Aorta (tissue), 5 donors: ENCODE results near the gene NAXD. TPM values are rescaled to one million over a fixed set of nuclear protein-coding genes. Genes with fewer than 3 reads are reported as not detected.

ENCODE experiments used
- ATAC-seq: fragments of 200-7000 bp; cut with Tn5 transposase; one replicate; pipeline ENCODE4 v1.9.1; 2022; ENCODE audit warnings: moderate library complexity; ENCODE audit not compliant: low FRiP score
- DNase-seq, 2 donors: peaks; one replicate each; pipeline ENCODE4 v3.0.0-alpha.2; 2020
- H3K27ac ChIP-seq, 2 donors: one replicate each; pipeline ENCODE4 v1.5.1; 2013; ENCODE audit warnings: low read length in 2 of 2, mild to moderate bottlenecking in 2 of 2, moderate library complexity in 2 of 2, control low read depth in 1 of 2, inconsistent platforms in 1 of 2, low read depth in 1 of 2
- H3K27me3 ChIP-seq, 2 donors: one replicate each; pipeline ENCODE4 v1.6.1; 2013; ENCODE audit warnings: control low read depth in 1 of 2, low read length in 1 of 2, mild to moderate bottlenecking in 1 of 2, moderate library complexity in 1 of 2; ENCODE audit not compliant: insufficient read depth in 2 of 2, control insufficient read depth in 1 of 2
- H3K36me3 ChIP-seq, 2 donors: one replicate each; pipeline ENCODE4 v1.6.1; 2013; ENCODE audit warnings: control low read depth in 1 of 2, low read length in 1 of 2, mild to moderate bottlenecking in 1 of 2; ENCODE audit not compliant: insufficient read depth in 2 of 2, control insufficient read depth in 1 of 2
- H3K4me1 ChIP-seq, 2 donors: one replicate each; pipeline ENCODE4 v1.6.1; 2013; ENCODE audit warnings: low read length in 2 of 2, control low read depth in 1 of 2, mild to moderate bottlenecking in 1 of 2, moderate library complexity in 1 of 2; ENCODE audit not compliant: insufficient read depth in 2 of 2, control insufficient read depth in 1 of 2
- H3K4me3 ChIP-seq, 2 donors: one replicate each; pipeline ENCODE4 v1.5.1; 2013; ENCODE audit warnings: low read length in 2 of 2, control low read depth in 1 of 2, mild to moderate bottlenecking in 1 of 2
- H3K9me3 ChIP-seq: one replicate; pipeline ENCODE4 v1.6.1; 2013; ENCODE audit warnings: mild to moderate bottlenecking, low read length; ENCODE audit not compliant: control insufficient read depth
- WGBS, 2 donors: extraction: QIAGEN DNeasy Blood & Tissue Kit; methylation state at CpG; one replicate each; pipeline ENCODE4 v1.1.7; 2013; 5-methylcytosine and 5-hydroxymethylcytosine counted together
- intact Hi-C, 2 donors: fragments of 100-400 bp; cut with DNase I; formaldehyde crosslinking; loops; one replicate each; pipeline versions ENCODE4 v1.14.2 to v1.15.0; 2022
- polyA plus RNA-seq, 2 donors: library from polyadenylated mRNA; stranded (reverse); fragments of 200-250 nt; gene quantifications; one replicate each; pipeline ENCODE4 v1.2.3, GENCODE V29; 2013
- total RNA-seq, 2 donors: library from RNA; stranded (reverse); fragmentation: NEBNext Ultra II Directional; extraction: Animal tissue kit (Norgen Biotek cat#: 25700); gene quantifications; one replicate each; pipeline ENCODE4 v1.2.1, GENCODE V29; 2021
- donor health status: healthy with polysubstance abuse.
- donor health status: Bipolar disorder and iron deficiency.
- donor health status: DM: no; HTN: no; CAD: no.
- donor health status: DM: no; HTN: no; CAD: no.
- donor health status: DM: yes; HTN: yes; CAD: no.

The NAXD gene
- total and polyA plus RNA-seq, 4 donors, result 20.7 to 47.0 (median 25.8) TPM

- Histone ChIP-seq H3K9me3 (no peaks in the 10 kb centered on the region), H3K27me3 (no peaks in the 10 kb centered on the region), H3K27ac (no peak overlapping the region), H3K36me3 (peaks cover 0 to 4% of the 10 kb centered on the region in 2 donors), H3K4me1 (no peaks in the 10 kb centered on the region), H3K4me3 (no peak overlapping the region)
- no peak for DNase-seq
- no peak for ATAC-seq
- WGBS, 2 donors, result 89 to 90% methylated on average over 8 of the region's 8 CpGs
- intact Hi-C loops, result no loop called here
Observed at GRCh38 chr13:110684388-110685056, 69.2 kb downstream of the NAXD start.

DNA sequence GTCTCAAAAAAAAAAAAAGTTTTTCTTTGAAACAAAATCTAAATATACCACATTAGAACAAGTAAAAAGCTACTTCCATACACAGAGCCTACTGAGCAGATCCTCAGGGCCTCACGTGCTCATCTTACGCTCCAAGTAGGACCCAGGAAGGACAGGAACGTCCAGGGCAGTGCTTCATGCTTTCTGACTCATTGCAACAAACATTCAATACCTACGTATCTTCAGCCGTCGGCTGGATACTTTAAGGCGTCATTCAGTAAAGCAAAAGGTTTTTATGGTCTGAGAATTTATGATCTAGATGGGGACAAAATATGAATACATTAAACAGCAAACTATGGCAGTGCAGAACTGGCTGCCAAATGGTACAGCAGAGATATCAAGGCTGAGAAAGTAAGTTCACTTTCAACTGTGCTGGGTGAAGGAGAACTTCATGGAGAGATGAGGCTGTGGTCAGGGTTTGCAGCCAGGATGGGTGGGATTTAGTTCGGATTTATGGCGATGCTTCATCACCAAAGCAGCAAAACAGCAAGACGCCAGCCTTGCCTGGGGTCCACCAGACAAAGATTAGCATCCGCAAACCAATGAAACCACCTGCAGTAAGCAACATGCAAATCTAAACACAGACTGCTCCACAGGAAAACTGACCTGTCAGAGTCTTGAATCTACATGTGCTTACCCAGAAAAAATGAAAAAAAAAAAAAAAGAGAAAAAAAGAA lies 70.1 kb downstream of the NAXD start:
- Histone ChIP-seq H3K4me1 (no peaks in the 10 kb centered on the region), H3K36me3 (peaks cover 0 to 4% of the 10 kb centered on the region in 2 donors), H3K9me3 (no peaks in the 10 kb centered on the region), H3K4me3 (no peak overlapping the region), H3K27me3 (no peaks in the 10 kb centered on the region), H3K27ac (no peak overlapping the region)
- DNase-seq, result no peak
- ATAC-seq, result no peak
- intact Hi-C loops, result no loop called here
- 68 to 71% methylated on average over 11 of the region's 11 CpGs for WGBS, 2 donors

DNA sequence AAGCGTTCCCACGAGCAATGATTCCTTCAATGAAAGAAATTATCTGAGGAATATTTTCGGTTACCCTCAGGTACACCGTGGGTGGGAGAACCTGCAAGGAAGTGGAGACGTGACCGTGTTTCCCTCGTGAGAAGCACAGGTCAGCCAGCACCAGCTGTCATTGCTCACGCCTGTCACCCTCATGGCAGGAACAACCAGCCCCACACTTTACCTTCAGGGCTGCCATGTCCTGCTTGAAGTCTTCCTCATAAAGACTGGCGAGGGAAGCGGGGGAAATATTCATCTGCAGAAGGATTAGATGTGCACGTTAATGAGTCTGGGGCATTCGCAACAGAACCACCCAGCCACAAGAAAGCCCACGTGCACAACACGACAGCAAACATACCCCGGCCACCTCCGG lies 72.4 kb downstream of the NAXD start:
- Histone ChIP-seq H3K9me3 (no peaks in the 10 kb centered on the region), H3K4me1 (no peaks in the 10 kb centered on the region), H3K27me3 (no peaks in the 10 kb centered on the region), H3K27ac (no peak overlapping the region), H3K4me3 (no peak overlapping the region), H3K36me3 (peaks cover 0 to 2% of the 10 kb centered on the region in 2 donors)
- no peak for DNase-seq
- WGBS, 2 donors, result 92 to 94% methylated on average over 16 of the region's 16 CpGs
- intact Hi-C loops, result no loop called here
- no peak for ATAC-seq

- Histone ChIP-seq H3K9me3 (no peaks in the 10 kb centered on the region), H3K4me1 (no peaks in the 10 kb centered on the region), H3K27me3 (no peaks in the 10 kb centered on the region), H3K27ac (no peak overlapping the region), H3K4me3 (no peak overlapping the region), H3K36me3 (peaks cover 0 to 2% of the 10 kb centered on the region in 2 donors)
- intact Hi-C loops, result no loop called here
- no peak for ATAC-seq
- WGBS, 2 donors, result 86 to 90% methylated on average over 9 of the region's 9 CpGs
- DNase-seq, result no peak
Observed at GRCh38 chr13:110689041-110689440, 73.7 kb downstream of the NAXD start.

Other genes with a start within 250 kb of the NAXD start
- gene RAB20, start 53.8 kb upstream of the NAXD start, total RNA-seq, result 10 to 100 TPM; 18.8 to 22.4 TPM
- 10 to 100 TPM; 12.9 to 16.2 TPM for gene RAB20, start 53.8 kb upstream of the NAXD start, polyA plus RNA-seq
- 10 to 100 TPM; 47.3 to 65.5 TPM for gene CARS2, start 90.6 kb downstream of the NAXD start, total RNA-seq
- 100 to 1,000 TPM in 1 of 2 donors, 10 to 100 TPM in 1; 38.3 to 125 TPM for gene CARS2, start 90.6 kb downstream of the NAXD start, polyA plus RNA-seq
- 10 to 100 TPM; 10.5 to 10.6 TPM for gene ING1, start 98.2 kb downstream of the NAXD start, total RNA-seq
- 10 to 100 TPM in 1 of 2 donors, 1 to 10 TPM in 1; 7.4 to 16.8 TPM for gene ING1, start 98.2 kb downstream of the NAXD start, polyA plus RNA-seq